HG03135 (cell line): ENCODE measurements around the gene OR52E4.

ENCODE experiments used
- ATAC-seq: cut with Tn5 transposase; IDR thresholded peaks from one replicate; pipeline ENCODE4 v1.9.1; 2021; ENCODE audit warnings: mild to moderate bottlenecking, moderate library complexity; ENCODE audit not compliant: unreplicated experiment

OR52E4 gene

DNA sequence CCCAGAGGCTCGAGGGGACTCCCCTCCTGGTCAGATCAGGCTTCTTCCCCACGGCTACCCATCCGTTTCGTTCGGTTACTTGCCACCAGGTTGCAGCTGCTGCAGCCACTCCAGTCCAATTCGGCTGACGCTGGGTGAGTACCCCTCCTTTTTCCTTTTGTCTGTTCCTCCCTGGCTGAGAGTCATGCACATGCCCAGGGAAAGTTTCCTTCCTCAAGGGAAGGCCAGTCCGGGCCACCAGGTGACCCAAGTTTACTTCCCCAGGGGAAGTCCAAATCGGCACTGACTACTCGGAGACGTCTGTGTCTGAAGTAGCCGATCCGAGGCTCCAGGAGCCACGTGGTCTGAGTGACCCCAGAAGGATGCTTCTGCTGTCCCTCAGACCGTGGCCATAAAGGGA is 48.4 kb downstream of the OR52E4 start:
- ATAC-seq = no peak

DNA sequence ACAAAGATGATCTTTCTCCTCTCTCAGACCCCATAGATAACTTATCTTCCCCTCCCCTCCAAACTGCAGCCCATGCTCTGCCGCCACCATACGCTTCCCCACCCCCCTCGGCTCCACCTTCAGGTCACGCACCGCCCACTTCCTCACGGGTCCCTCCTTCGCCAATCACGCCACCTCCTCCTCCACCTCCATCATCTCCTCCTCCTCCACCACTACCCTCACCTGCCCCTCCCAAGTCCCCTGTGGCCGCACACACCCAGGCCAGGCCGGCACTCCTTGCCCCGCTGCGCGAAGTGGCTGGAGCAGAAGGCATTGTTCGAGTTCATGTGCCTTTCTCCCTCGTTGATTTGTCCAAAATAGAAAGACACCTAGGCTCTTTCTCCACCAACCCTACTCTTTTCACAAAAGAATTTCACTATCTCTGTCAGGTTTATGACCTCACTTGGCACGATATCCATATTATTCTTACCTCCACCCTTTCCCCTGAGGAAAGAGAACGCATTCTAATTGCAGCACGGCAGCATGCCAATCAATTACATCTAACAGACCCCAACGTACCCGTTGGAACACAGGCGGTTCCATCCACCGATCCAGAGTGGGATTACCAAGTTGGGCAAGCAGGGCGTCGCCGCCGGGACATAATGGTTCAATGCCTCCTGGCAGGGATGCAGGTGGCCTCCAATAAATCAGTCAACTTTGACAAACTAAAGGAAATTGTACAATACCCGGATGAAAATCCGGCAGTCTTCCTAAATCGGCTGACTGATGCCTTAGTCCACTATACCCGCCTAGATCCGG is 49.3 kb downstream of the OR52E4 start:
- ATAC-seq = no peak

GRCh38 chr11:5930614-5931013 is 50.2 kb downstream of the OR52E4 start:
- ATAC-seq = no peak

GRCh38 chr11:5931061-5931460 is 50.6 kb downstream of the OR52E4 start:
- no peak for ATAC-seq

- ATAC-seq = no peak
These were observed 52.2 kb downstream of the OR52E4 start for GRCh38 chr11:5932671-5933070.

DNA sequence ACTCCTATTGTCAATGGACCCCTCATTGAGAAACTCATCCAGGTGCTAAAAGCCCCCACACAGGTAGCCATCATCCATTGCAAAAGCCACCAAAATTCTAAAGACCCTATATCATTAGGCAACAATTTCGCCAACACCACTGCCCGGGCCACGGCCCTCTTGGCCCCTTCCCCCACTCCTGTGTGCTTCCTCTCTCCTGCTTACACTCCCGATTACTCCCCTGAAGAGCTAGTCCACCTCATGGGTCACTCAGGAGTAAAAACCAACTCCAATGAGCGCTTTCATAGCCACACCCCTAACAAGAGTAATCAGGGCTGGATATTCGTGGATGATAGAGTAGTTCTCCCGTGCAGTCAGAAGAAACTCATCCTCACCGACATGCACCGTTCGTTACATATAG is 52.7 kb downstream of the OR52E4 start:
- ATAC-seq = no peak
